Progenitor cell of endocrine pancreas (in vitro differentiated cells): Measurements from ENCODE around the gene KLHL22. TPM values are rescaled to one million over a fixed set of nuclear protein-coding genes. Genes with fewer than 3 reads are reported as not detected.

ENCODE experiments used
- DNase-seq: peaks from one replicate; pipeline ENCODE4 v3.0.0; 2021; ENCODE audit warnings: low spot score; ENCODE audit not compliant: unreplicated experiment
- H3K27ac Mint-ChIP-seq: 2 replicates; pipeline ENCODE4 v1.8.0; 2021; ENCODE audit warnings: mild to moderate bottlenecking, moderate library complexity, mixed read lengths
- H3K27me3 Mint-ChIP-seq: 2 replicates; pipeline ENCODE4 v1.8.0; 2021; ENCODE audit warnings: mixed read lengths
- H3K36me3 Mint-ChIP-seq: 2 replicates; pipeline ENCODE4 v1.8.0; 2022; ENCODE audit warnings: mixed read lengths; ENCODE audit not compliant: insufficient read depth
- H3K4me1 Mint-ChIP-seq: 2 replicates; pipeline ENCODE4 v1.8.0; 2021; ENCODE audit warnings: low read depth, mixed read lengths
- H3K4me3 Mint-ChIP-seq: 2 replicates; pipeline ENCODE4 v1.8.0; 2021; ENCODE audit warnings: low read depth, mild to moderate bottlenecking, moderate library complexity, mixed read lengths
- H3K9me3 Mint-ChIP-seq: 2 replicates; pipeline ENCODE4 v1.8.0; 2021; ENCODE audit warnings: low read depth, mixed read lengths
- CTCF ChIP-seq: fragments of 200-600 bp; sonication (generic); IDR thresholded peaks from one replicate; pipeline ENCODE4 v1.5.0; 2021; ENCODE audit warnings: antibody characterized with exemption, mild to moderate bottlenecking; ENCODE audit not compliant: unreplicated experiment
- total RNA-seq: library from RNA; stranded (reverse); gene quantifications from 2 replicates; pipeline ENCODE4 v1.2.1, GENCODE V29; 2021

The KLHL22 gene
- total RNA-seq, 1 donor from 2014 or later = 47.3 TPM

DNA sequence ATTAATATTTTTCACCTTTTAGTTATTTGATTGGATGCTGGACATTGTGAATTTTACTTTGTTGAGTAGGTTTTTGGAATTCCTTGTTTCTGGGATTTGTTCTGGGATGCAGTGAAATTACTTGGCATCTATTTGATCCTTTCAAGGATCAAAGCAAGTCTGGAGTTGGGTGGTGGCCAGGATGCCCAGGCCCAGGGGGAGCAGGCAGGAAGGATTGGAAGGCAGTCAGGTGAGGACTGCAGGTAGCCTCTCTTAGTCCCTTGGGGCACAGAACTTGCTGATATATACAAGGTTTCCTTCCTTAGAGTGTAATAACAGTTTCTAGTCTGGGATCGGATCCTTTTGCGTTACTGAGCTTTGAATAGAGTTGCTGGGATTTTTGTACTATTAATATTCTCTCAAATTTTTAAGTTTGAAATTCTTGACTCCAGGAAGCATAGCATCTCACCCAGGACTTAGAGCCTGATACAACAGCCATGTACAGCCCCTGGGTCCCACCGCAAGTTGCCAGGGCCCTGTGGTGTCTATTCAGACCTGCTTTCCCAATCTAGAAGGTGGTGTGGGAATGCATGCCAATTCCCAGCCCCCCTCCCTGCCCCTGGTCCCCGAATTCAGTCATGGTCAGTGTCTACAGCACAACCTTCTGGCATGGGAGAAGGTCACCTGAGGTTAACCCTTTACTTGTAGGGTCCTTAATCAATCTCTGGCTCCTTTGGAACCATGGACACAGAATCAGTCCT, 95.6 kb downstream of the KLHL22 start:
- TF ChIP-seq CTCF = no peak
- H3K9me3 Mint-ChIP-seq = no peaks in the 10 kb centered on the region
- H3K27me3 Mint-ChIP-seq = no peaks in the 10 kb centered on the region
- H3K36me3 Mint-ChIP-seq = peaks cover 8% of the 10 kb centered on the region
- peaks cover 30% of the 10 kb centered on the region for H3K4me1 Mint-ChIP-seq
- no peak overlapping the region for H3K27ac Mint-ChIP-seq
- no peak overlapping the region for H3K4me3 Mint-ChIP-seq
- no peak for DNase-seq

DNA sequence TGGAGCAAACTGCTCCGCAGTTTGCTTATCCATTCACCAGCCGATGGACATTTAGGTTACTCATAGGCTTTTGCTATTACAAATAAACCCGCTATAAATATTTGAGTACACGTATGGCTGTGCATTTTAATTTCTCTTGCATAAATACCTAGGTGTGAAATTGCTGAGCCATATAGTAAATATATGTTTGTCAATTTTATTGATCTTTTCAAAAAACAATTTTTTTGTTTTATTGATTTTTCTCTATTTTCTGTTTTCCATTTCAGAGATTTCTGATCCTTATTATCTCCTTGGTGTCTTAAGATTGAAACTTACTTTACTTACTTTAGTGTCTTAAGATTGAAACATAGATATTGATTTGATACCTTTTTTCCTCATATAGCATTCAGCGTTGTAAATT, 97.2 kb downstream of the KLHL22 start:
- H3K27ac Mint-ChIP-seq = no peak overlapping the region
- no peak for DNase-seq
- no peaks in the 10 kb centered on the region for H3K27me3 Mint-ChIP-seq
- no peak for TF ChIP-seq CTCF
- no peak overlapping the region for H3K4me3 Mint-ChIP-seq
- H3K4me1 Mint-ChIP-seq = peaks cover 39% of the 10 kb centered on the region
- H3K9me3 Mint-ChIP-seq = no peaks in the 10 kb centered on the region
- H3K36me3 Mint-ChIP-seq = peaks cover 5% of the 10 kb centered on the region

DNA sequence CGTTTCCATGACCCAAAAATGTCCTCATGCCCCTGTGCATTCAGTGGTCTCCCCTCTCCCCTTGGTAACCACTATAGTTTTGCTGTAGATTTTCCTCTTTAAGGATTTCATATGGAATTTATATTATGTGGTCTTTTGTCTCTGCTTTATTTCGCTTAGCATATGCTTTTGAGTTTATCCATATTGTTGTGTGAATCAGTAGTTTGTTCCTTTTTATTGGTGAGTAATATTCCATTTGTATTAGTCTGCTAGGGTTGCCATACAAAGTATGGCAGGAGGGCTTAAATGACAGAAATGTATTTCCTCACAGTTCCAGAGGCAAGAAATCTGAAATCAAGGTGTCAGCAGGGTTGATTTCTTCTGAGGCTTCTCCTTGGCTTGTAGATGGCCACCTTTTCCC, 98.1 kb downstream of the KLHL22 start:
- Mint-ChIP-seq H3K27ac (no peak overlapping the region), H3K4me1 (peaks cover 39% of the 10 kb centered on the region), H3K36me3 (peaks cover 3% of the 10 kb centered on the region), H3K9me3 (no peaks in the 10 kb centered on the region), H3K27me3 (no peaks in the 10 kb centered on the region), H3K4me3 (no peak overlapping the region)
- no peak for DNase-seq
- no peak for TF ChIP-seq CTCF

- Mint-ChIP-seq H3K4me3 (peak overlapping the region; percentile 4), H3K36me3 (peaks cover 3% of the 10 kb centered on the region), H3K27ac (no peak overlapping the region), H3K9me3 (no peaks in the 10 kb centered on the region), H3K27me3 (no peaks in the 10 kb centered on the region), H3K4me1 (peaks cover 39% of the 10 kb centered on the region)
- no peak for DNase-seq
- TF ChIP-seq CTCF = no peak
Observed at GRCh38 chr22:20396639-20397038, 99.0 kb downstream of the KLHL22 start.

DNA sequence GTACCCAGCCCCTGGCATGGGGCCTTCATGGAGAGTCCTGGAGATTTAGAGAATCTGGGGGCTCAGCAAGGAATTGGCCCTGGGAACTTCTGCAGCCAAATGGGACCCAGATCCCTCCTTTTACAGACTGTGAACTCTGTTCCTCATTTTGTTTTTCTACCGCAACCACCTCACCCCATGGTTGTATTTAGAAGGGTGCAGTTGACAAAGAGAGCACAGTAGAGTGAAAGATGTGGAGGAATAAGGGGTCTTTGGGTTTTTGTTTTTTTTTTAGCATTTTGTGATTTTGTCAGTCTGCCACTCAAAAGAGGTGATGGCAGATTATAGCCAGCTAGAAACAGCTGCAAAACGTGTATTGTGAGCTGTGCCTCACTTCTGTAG, 99.7 kb downstream of the KLHL22 start:
- Mint-ChIP-seq H3K27ac (no peak overlapping the region), H3K9me3 (no peaks in the 10 kb centered on the region), H3K27me3 (no peaks in the 10 kb centered on the region), H3K36me3 (peaks cover 3% of the 10 kb centered on the region), H3K4me1 (peaks cover 39% of the 10 kb centered on the region), H3K4me3 (peak overlapping the region; percentile 90)
- no peak for DNase-seq
- no peak for TF ChIP-seq CTCF
